Epidermal melanocyte (primary cell): ENCODE data around the gene OXLD1.

Experiments
- DNase-seq: peaks from one replicate; pipeline ENCODE4 v3.0.0; 2011; ENCODE audit warnings: low spot score; ENCODE audit not compliant: insufficient read length

Gene OXLD1

GRCh38 chr17:81702934-81703746 lies 36.7 kb upstream of the OXLD1 start, which contains the start of gene MRPL12:
TSS of gene MRPL12 (plus strand) at chr17:81703367. CDS start at chr17:81703502, 135 bp downstream.
- DNase-seq: peak; percentile 100

- no peak for DNase-seq
Measured at GRCh38 chr17:81701288-81702071, 35.1 kb upstream of the OXLD1 start.

- DNase-seq: no peak
Measured at GRCh38 chr17:81700353-81701287, 34.2 kb upstream of the OXLD1 start.

- DNase-seq: no peak
Measured at GRCh38 chr17:81697261-81698044, 31.0 kb upstream of the OXLD1 start.

- DNase-seq: no peak
Measured at GRCh38 chr17:81696218-81696941, 30.0 kb upstream of the OXLD1 start.

- no peak for DNase-seq
Measured at GRCh38 chr17:81695801-81696200, 29.4 kb upstream of the OXLD1 start.

GRCh38 chr17:81695211-81695610 lies 28.8 kb upstream of the OXLD1 start:
- DNase-seq: no peak

GRCh38 chr17:81694810-81695209 lies 28.4 kb upstream of the OXLD1 start:
- no peak for DNase-seq

GRCh38 chr17:81693509-81694210 lies 27.3 kb upstream of the OXLD1 start:
- DNase-seq: no peak

- DNase-seq: no peak
Measured at GRCh38 chr17:81691608-81692007, 25.2 kb upstream of the OXLD1 start.

- peak; percentile 9 for DNase-seq
Measured at GRCh38 chr17:81691196-81691595, 24.8 kb upstream of the OXLD1 start.

- DNase-seq: no peak
Measured at GRCh38 chr17:81690549-81690948, 24.1 kb upstream of the OXLD1 start.

GRCh38 chr17:81690066-81690465 lies 23.7 kb upstream of the OXLD1 start:
- peak; percentile 11 for DNase-seq

- no peak for DNase-seq
Measured at GRCh38 chr17:81688616-81689015, 22.2 kb upstream of the OXLD1 start.

GRCh38 chr17:81687770-81688541 lies 21.6 kb upstream of the OXLD1 start:
- no peak for DNase-seq

- no peak for DNase-seq
Measured at GRCh38 chr17:81686614-81687013, 20.2 kb upstream of the OXLD1 start.

- no peak for DNase-seq
Measured at GRCh38 chr17:81685108-81685507, 18.7 kb upstream of the OXLD1 start.

GRCh38 chr17:81684442-81684911 lies 18.1 kb upstream of the OXLD1 start:
- peak; percentile 61 for DNase-seq
